Lung (tissue), 12 donors: ENCODE measurements around the gene TNS3. TPM values are rescaled to one million over a fixed set of nuclear protein-coding genes. Genes with fewer than 3 reads are reported as not detected.
A peak's percentile ranks its signal among the peaks of the same experiment; 100 is the strongest.

ENCODE experiments used
- ATAC-seq: fragments of 200-7000 bp; cut with Tn5 transposase; one replicate; pipeline ENCODE4 v1.9.1; 2020; ENCODE audit warnings: moderate number of reproducible peaks; ENCODE audit not compliant: insufficient read depth, low FRiP score
- DNase-seq, 3 donors: peaks; one replicate each; pipeline ENCODE4 v3.0.0-alpha.2; 2013 to 2017
- H3K27ac ChIP-seq, 2 donors: one replicate each; pipeline ENCODE4 v1.5.1; 2013; ENCODE audit warnings: mild to moderate bottlenecking in 2 of 2, moderate library complexity in 2 of 2, control low read depth in 1 of 2, inconsistent platforms in 1 of 2, low read depth in 1 of 2, low read length in 1 of 2
- H3K27me3 ChIP-seq, 3 donors: one replicate each; pipeline ENCODE4 v1.5.1; 2013; ENCODE audit warnings: low read length in 2 of 3; ENCODE audit not compliant: control insufficient read depth in 3 of 3, insufficient read depth in 3 of 3
- H3K36me3 ChIP-seq, 4 donors: one replicate each; pipeline ENCODE4 v1.5.1; 2013; ENCODE audit warnings: low read length in 4 of 4, mild to moderate bottlenecking in 1 of 4, moderate library complexity in 1 of 4; ENCODE audit not compliant: control insufficient read depth in 4 of 4, insufficient read depth in 4 of 4
- H3K4me1 ChIP-seq, 5 donors: one replicate each; pipeline ENCODE4 v1.5.1; 2013; ENCODE audit warnings: low read length in 5 of 5, mild to moderate bottlenecking in 2 of 5, moderate library complexity in 1 of 5; ENCODE audit not compliant: control insufficient read depth in 5 of 5, insufficient read depth in 5 of 5
- H3K4me3 ChIP-seq: one replicate; pipeline ENCODE4 v1.5.1; 2013; ENCODE audit warnings: mild to moderate bottlenecking, control low read depth, moderate library complexity
- H3K9ac ChIP-seq, 2 donors: one replicate each; pipeline ENCODE4 v1.5.1; 2013; ENCODE audit warnings: low read length in 2 of 2, control low read depth in 1 of 2; ENCODE audit not compliant: insufficient read depth in 1 of 2
- H3K9me3 ChIP-seq, 4 donors: one replicate each; pipeline ENCODE4 v1.5.1; 2013; ENCODE audit warnings: low read length in 3 of 4, mild to moderate bottlenecking in 1 of 4, moderate library complexity in 1 of 4; ENCODE audit not compliant: control insufficient read depth in 4 of 4, insufficient read depth in 3 of 4
- WGBS, 2 donors: extraction: QIAGEN DNeasy Blood & Tissue Kit; methylation state at CpG; one replicate each; pipeline ENCODE4 v1.1.7; 2013; 5-methylcytosine and 5-hydroxymethylcytosine counted together
- polyA plus RNA-seq, 2 donors: library from polyadenylated mRNA; stranded (reverse); fragments of 200-250 nt; gene quantifications; one replicate each; pipeline ENCODE4 v1.2.1, GENCODE V29; 2013
- total RNA-seq, 2 donors: library from RNA; depleted of rRNA in 1 of 2; stranded (reverse); fragments of >200 nt in 1 of 2; gene quantifications; one replicate each; pipeline ENCODE4 v1.2.1, GENCODE V29; 2014 to 2021
- TF ChIP-seq, protein P1 (sequence below): IDR thresholded peaks from 2 replicates; pipeline ENCODE4 v1.5.1; 2012; ENCODE audit warnings: mild to moderate bottlenecking; ENCODE audit errors: control extremely low read depth, extremely low read depth
- donor health status: control.
- donor health status: control.
- donor health status: Bipolar disorder and iron deficiency.
- donor health status: healthy.
- donor health status: DM: yes; HTN: yes; CAD: no.

The TNS3 gene
- total and polyA plus RNA-seq, 4 donors: 23.8 to 140 (median 85.7) TPM

- 55 to 84% methylated on average over 20 of the region's 20 CpGs for WGBS, 2 donors
- ATAC-seq: peak; percentile 61
- no peak overlapping the region for H3K4me3 ChIP-seq
Measured at GRCh38 chr7:47379629-47380324, 202.1 kb downstream of the TNS3 start.

DNA sequence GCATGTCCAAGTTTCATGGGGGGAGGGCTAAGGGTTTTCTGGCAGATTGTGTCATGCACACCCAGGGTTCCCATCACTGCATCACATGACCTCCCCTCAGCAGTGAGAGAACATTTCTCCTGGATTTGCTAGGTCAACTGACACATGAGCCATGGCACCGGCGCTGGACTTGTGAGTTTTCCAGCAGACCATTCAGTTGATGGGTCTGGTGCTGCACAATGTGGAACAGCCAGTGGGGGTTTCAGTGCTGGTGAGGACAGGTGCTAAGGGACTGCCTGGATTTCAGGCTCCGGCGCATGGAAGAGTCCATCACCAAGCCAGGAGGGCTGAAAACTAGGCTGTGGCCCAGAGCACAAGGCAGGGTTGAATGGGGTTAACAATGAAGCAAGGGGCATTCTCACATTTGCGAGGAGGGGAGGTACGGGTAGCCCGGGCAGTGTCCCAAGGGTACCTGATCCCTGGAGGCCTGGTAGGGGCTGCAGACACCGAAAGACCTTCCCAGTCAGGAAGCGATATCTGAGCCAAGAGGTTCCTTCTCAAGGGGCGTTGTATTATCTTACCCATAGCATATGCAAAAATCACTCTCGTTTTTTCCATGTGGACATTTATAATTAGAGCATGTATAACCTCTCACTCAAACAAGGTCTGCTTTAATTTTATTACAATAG, 203.0 kb downstream of the TNS3 start:
- DNase-seq (no peak), ATAC-seq (no peak)
- Histone ChIP-seq H3K9me3 (no peaks in the 10 kb centered on the region), H3K9ac (no peak overlapping the region), H3K27ac (no peak overlapping the region), H3K27me3 (no peaks in the 10 kb centered on the region), H3K4me3 (no peak overlapping the region), H3K4me1 (peaks cover 16 to 34% (median 20%) of the 10 kb centered on the region in 5 donors), H3K36me3 (peaks cover 0 to 10% (median 1%) of the 10 kb centered on the region in 4 donors)
- 90 to 91% methylated on average over 11 of the region's 11 CpGs for WGBS, 2 donors
- TF ChIP-seq, protein P1, sequence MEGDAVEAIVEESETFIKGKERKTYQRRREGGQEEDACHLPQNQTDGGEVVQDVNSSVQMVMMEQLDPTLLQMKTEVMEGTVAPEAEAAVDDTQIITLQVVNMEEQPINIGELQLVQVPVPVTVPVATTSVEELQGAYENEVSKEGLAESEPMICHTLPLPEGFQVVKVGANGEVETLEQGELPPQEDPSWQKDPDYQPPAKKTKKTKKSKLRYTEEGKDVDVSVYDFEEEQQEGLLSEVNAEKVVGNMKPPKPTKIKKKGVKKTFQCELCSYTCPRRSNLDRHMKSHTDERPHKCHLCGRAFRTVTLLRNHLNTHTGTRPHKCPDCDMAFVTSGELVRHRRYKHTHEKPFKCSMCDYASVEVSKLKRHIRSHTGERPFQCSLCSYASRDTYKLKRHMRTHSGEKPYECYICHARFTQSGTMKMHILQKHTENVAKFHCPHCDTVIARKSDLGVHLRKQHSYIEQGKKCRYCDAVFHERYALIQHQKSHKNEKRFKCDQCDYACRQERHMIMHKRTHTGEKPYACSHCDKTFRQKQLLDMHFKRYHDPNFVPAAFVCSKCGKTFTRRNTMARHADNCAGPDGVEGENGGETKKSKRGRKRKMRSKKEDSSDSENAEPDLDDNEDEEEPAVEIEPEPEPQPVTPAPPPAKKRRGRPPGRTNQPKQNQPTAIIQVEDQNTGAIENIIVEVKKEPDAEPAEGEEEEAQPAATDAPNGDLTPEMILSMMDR: no peak

More at GRCh38 chr7:47379629-47380324, 202.1 kb downstream of the TNS3 start:
- DNase-seq: peak; percentile 72 to 76 (median 75)
- H3K27ac ChIP-seq: peak overlapping the region; percentile 75 to 79
- no peak overlapping the region for H3K9ac ChIP-seq
- H3K27me3 ChIP-seq: no peaks in the 10 kb centered on the region
- TF ChIP-seq, protein P1: no peak
- H3K36me3 ChIP-seq: peaks cover 0 to 10% (median 2%) of the 10 kb centered on the region in 4 donors
- no peaks in the 10 kb centered on the region for H3K9me3 ChIP-seq
- H3K4me1 ChIP-seq: peaks cover 11 to 38% (median 18%) of the 10 kb centered on the region in 5 donors

- TF ChIP-seq, protein P1: no peak
- no peak overlapping the region for H3K9ac ChIP-seq
- H3K36me3 ChIP-seq: peaks cover 0 to 7% (median 2%) of the 10 kb centered on the region in 4 donors
- H3K27ac ChIP-seq: no peak overlapping the region
- H3K27me3 ChIP-seq: no peaks in the 10 kb centered on the region
- DNase-seq (no peak), ATAC-seq (no peak)
- 85 to 90% methylated on average over 4 of the region's 4 CpGs for WGBS, 2 donors
- H3K4me3 ChIP-seq: no peak overlapping the region
- no peaks in the 10 kb centered on the region for H3K9me3 ChIP-seq
- H3K4me1 ChIP-seq: peaks cover 16 to 37% (median 20%) of the 10 kb centered on the region in 5 donors
Measured at GRCh38 chr7:47377741-47378140, 204.2 kb downstream of the TNS3 start.
